ENCODE results near the gene APOBR.
"Not testable (repeated sequence)": the region's sequence is repeated elsewhere in the genome, so short reads cannot be mapped to it uniquely, and the experiment has no call there.

The APOBR gene

DNA sequence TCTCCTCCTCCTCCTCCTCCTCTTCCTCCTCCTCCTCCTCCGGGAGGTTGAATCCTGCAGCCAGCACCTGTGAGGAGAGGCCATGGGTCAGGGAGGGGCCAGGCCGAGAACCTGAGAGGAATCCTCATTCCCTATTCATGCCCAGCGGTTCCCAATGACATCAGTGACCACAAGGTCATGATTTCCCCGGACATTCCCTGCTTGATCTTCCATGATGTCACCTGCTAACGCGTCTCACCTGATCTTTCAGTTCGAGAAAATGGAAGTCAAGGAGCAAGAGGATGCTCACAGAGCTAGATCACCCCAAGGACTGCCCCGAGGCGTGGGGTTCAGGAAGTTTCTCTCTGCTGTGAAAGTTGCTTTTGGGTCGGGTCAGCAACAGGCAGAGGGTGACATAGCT is 5.4 kb downstream of the APOBR start:
- DNase-seq = no peak

GRCh38 chr16:28500476-28501180 is 6.2 kb downstream of the APOBR start:
- not testable (repeated sequence) for DNase-seq

- no peak for DNase-seq
These were observed 7.1 kb downstream of the APOBR start for GRCh38 chr16:28501258-28502232.

DNA sequence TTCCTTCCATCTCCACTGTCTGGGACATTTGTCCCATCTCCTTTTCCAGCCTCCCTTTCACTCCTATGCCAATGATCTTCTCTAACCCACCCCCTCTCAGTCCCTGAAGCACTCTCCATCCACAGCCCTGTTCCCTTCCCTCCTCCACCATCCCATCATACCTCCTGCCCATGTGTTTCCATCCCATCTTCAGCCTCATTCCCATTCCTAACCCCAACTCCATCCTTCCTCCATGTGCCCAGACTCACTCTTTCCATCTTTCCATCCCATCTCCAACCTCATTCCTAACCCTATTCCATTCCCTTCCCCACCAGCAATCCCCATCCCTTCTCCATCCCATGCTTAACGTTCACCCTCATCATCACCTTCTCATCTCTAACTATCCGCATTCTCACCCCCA is 7.8 kb downstream of the APOBR start:
- no peak for DNase-seq

DNA sequence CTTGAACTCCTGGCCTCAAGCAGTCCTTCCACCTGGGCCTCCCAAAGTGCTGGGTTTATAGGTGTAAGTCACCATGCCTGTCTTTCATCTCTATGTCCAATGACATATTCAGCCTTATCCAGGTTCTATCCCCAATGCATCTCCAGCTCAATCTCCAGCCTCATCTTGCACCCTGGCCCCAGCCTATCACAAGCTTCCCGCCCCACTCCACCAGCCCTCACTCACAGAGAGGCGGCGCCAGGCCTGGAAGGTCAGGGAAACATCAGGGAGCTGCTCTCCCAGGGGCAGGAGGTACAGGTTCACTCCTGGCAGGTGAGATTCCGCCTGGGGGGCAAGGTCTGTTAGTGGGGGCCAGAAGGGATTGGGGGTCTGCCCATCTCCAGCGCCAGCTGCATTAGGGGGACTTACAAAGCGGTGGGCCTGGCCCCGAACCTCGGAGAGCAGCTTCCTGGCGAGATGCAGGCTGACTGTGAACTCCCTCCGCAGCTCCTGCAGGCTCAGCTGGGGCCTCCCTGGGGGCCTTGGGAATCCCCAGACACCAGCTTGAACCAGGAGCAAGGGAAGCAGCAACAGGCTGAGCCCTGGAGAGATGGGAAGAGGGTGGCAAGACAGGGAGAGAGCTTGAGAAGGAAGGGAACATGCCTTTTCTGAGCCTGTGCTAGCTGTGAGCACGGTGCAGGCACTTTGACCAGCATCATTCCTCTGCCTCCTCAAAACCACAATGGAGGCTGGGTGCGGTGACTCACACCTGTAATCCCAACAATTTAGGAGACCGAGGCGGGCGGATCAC is 9.2 kb downstream of the APOBR start:
- no peak for DNase-seq

GRCh38 chr16:28504707-28505404 is 10.4 kb downstream of the APOBR start:
- DNase-seq = no peak

DNA sequence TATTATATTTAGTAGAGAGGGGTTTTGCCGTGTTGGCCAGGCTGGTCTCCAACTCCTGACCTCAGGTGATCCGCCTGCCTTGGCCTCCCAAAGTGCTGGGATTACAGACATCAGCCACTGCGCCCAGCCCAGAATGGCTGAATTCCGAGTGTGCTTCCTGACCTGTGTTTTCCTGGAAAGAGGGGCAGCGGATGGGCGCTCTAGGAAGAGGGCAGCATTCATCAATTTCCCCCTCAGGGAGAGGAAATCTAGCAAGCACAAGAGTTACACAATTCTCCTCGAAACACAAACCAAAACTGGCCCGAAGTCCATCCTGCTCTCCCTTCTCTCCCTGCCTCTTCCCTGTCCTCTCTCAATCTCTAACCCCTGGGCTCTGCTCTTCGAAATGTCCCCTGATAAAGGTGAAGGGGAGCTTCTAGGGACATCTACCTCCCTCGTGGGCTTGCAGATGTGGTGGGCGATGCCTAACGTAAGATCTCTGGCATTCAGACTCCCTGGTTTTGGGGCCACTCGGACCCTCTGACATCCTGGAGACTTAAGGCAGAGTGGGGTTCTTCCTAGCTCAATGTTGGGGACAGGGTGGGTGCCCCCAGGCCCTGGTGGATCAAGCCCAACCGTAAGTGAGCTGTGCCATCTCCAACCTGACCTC is 11.2 kb downstream of the APOBR start:
- DNase-seq = no peak

GRCh38 chr16:28511031-28511430 is 16.6 kb downstream of the APOBR start:
- no peak for DNase-seq

GRCh38 chr16:28511801-28512789 is 17.7 kb downstream of the APOBR start:
- DNase-seq = no peak

DNA sequence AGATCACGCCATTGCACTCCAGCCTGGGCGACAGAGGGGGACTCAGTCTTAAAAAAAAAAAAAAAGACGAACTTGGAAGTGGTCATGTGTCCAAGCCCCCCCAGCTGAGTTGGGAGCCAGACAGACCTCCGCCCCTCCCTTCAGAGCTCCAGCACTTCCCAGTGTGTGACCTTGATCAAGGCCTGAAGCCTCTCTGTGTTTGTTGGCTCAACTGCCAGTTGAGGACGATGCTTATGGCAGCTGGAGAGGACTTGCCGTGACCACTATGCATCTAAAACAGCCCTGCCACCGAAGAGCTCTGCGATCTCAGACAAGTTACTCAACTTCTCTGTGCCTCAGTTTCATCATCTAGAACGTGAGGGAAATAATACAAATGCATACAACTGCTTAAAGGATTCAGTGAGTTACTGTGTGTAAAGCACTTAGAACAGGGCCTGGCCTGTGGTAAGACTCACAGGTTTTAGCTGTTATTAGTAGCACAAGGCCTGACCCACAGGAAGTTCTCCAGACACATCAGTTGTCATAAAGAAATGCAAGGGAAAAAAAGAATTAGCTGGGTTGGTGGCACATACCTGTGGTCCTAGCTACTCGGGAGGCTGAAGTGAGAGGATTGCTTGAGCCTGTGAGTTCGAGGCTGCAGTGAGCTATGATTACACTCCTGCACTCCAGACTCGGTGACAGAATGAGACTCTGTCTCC is 19.2 kb downstream of the APOBR start:
- DNase-seq = no peak

GRCh38 chr16:28514246-28514645 is 19.8 kb downstream of the APOBR start:
- DNase-seq = no peak

DNA sequence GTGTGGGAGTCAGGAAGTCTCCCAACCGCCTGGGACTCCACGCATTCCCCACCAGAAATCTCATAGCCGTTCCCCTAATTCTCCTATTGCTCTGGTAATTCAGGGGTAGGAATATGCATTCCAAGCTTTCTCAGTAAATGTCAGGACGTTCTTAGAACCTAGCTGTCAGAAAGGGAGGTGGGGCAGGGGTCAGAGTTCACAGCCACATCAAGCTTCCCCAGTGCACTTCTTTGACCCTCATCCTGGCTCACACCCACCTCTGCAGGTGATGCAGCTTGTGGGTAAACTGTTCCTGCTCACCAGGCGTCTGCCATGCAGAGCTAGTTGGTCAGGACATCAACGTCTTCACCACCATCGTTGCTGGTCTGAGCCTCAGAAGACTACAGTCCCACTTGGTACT is 26.2 kb downstream of the APOBR start:
- no peak for DNase-seq

DNA sequence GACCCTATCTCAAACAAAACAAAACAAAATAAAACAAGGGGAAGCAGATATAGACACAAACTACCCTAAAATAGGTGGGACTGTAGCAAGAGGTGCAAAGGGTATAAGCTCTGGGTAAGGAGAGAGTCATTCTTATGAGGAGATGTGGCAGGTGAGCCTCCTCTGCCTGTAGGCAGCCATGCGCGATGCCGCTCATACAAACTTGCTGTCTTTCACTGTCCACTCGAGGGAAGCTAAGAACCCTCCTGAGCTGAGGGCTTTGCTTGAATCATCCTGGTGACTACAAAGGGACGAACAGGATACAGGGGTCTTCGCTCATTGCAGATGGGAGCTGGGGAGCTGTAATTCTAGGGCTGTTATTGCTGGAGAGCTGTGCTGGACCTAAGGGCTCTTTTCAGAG is 27.0 kb downstream of the APOBR start:
- DNase-seq = no peak

- no peak for DNase-seq
These were observed 28.3 kb downstream of the APOBR start for GRCh38 chr16:28522792-28523191.

GRCh38 chr16:28524681-28525171 is 30.3 kb downstream of the APOBR start:
- DNase-seq = no peak

GRCh38 chr16:28526201-28527099 is 32.0 kb downstream of the APOBR start:
- DNase-seq = no peak

GRCh38 chr16:28527100-28527785 is 32.8 kb downstream of the APOBR start:
- DNase-seq = not testable (repeated sequence)

GRCh38 chr16:28527985-28528384 is 33.5 kb downstream of the APOBR start:
- DNase-seq = no peak
